HG02981 (cell line): ENCODE data around the gene PISD.
"Not testable (repeated sequence)": the region's sequence is repeated elsewhere in the genome, so short reads cannot be mapped to it uniquely, and the experiment has no call there.

Experiments
- ATAC-seq: cut with Tn5 transposase; IDR thresholded peaks from one replicate; pipeline ENCODE4 v1.9.1; 2021; ENCODE audit warnings: mild to moderate bottlenecking, moderate library complexity; ENCODE audit not compliant: unreplicated experiment

The PISD gene

GRCh38 chr22:31610611-31611010 is 51.4 kb downstream of the PISD start:
- ATAC-seq = no peak

DNA sequence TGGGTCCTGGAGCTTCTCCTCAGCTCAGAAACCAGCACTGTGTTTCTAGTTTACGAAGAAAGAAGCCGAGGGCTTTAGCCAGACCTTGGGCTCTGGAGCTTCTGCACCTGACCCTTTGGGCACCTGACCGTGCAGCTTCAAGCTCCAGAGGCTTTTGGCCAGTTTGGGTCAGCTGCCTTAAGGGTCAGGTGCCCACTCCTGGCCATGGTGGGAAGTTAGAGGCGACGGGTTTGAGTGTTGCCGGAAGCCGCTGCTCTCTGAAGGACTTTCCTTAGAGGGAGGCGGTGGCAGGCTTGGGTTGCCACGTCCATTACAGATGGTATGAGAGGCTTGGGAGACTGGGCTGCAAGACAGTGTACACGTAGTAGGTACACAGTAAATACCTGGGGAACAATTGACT is 52.3 kb downstream of the PISD start:
- ATAC-seq = no peak

DNA sequence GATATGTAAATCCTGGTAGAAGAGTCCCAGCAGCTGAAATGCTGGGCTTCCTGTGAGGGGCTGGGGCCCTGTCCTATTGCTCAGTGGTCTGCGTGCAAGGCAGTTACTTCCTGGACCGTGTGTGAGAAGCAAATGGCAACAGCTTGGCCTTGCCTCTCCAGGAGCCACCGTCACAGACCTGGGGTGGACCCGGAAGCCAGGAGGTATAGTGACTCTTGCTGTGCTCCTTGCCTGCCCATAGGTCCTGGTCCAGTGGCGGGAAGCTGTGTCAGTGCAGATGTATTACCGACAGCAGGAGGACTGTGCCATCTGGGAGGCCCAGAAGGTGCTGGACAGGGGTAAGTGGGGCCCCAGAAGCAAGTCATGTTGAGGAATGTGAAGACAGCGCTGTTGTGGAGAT is 54.3 kb downstream of the PISD start:
- no peak for ATAC-seq

- no peak for ATAC-seq
Observed at GRCh38 chr22:31605851-31606585, 56.0 kb downstream of the PISD start.

DNA sequence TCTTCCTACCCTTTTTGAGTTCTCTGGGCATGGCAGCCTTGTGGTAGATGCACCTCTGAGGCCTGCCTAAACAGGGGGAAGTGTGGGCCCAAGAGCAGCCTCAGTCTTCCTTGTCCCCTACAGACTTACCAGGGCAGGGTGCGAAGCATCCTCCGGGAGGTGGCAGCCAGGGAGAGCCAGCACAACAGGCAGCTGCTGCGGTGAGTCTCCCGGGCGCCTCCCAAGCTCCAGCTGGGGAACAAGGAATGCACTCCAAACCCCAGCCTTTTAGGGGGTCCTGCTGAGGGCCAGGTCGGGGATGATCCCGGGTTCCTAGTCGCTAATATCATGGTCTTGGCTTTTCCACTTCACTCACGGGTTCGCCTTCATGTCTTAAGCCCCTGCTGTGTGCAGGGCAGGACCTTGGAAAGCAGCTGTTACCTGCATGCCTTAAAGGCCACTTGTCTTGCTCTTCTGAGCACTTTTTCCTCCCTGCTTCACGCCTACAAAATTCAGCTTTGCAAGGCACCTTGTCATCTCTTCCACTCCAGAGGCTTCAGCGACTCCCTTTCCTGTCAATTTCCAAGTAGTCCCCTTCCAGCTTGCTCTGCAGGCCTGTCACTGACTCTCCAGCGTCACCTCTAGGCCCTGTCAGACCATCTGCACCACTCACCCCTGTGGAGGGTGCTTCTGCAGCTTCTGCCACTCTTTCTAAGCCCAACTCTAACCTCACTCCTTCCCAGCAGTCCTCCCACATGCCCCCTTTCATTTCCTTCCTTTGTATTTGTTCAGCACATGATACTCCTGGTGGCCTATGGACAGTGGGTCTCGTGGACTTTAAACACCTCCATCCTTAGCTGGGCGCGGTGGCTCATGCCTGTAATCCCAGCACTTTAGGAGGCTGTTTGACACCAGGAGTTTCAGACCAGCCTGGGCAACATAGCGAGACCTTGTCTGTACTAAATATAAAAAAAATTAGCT is 57.0 kb downstream of the PISD start:
- ATAC-seq = no peak

- ATAC-seq = no peak
Observed at GRCh38 chr22:31604137-31604705, 57.8 kb downstream of the PISD start.

GRCh38 chr22:31603574-31603973 is 58.4 kb downstream of the PISD start:
- ATAC-seq = no peak

DNA sequence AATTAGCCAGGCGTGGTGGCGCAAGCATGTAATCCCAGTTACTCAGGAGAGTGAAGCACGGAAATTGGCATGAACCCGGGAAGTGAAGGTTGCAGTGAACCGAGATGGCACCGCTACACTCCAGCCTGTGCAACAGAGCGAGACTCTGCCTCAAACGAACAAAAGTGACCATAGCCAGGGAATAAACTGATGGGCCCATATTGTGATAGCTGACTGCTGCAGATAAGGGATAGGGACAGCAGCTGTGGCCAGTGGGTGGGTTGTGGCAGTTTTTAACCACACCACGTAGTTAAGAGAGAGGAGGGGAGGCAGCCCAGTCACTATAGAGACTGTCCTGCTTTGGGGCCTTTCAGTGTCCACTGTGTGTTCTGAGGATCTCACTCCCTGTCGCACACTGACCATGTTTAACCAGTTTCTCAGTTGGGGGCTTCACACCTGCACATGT is 58.9 kb downstream of the PISD start:
- no peak for ATAC-seq

DNA sequence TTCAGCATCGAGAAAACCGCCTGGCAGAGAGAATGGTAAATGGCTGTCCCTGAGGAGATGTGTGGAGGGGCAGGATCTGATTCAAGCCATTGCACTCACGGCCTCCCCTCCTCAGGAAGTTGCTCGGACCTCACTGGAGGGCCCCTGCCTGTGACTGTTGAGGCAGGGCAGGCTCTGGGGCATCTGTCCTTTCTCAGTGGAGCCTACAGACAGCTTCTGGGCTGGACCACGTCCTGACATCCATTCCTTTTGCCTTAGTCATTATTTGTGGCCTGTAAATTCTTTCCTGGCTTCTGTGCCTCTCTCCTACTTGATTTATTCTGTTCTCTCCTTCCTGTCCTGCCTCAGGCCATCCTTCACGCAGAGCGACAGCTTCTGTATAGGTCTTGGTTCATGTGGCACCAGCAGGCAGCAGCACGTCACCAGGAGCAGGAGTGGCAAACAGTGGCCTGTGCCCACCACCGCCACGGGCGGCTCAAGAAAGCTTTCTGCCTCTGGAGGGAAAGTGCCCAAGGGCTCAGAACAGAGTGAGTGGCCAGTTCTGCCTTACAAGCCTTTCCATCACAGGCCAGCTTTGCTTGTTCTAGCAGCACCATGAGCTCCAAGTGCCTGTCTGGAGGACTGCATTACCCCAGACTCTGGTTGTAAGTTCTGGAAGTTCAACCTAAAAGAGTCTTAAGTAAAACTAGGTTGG is 59.6 kb downstream of the PISD start:
- ATAC-seq = no peak

DNA sequence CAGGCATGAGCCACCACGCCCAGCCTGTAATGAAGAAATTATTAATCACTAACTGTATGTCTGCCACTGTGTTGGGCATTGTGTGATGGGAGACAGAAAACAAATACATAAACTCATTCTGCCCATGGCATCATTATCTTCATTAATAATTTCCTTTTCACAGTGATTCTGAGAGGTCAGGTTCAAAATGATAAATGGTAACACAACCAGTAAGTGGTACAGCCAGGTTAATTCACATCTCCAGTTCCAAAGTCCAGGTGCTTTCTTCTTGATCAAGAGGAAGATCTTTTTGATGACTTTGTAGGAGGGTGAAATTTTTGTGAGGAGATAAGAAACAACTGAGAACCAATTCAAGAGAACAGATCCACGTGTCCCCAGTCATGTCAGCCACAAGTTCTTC is 66.7 kb downstream of the PISD start:
- ATAC-seq = no peak

GRCh38 chr22:31590161-31590560 is 71.9 kb downstream of the PISD start:
- not testable (repeated sequence) for ATAC-seq

GRCh38 chr22:31588970-31589675 is 72.9 kb downstream of the PISD start:
- ATAC-seq = no peak

- ATAC-seq = no peak
Observed at GRCh38 chr22:31586137-31586920, 75.7 kb downstream of the PISD start.

GRCh38 chr22:31585161-31585859 is 76.7 kb downstream of the PISD start:
- ATAC-seq = no peak

GRCh38 chr22:31584804-31585160 is 77.2 kb downstream of the PISD start:
- ATAC-seq = no peak

GRCh38 chr22:31583861-31584485 is 78.0 kb downstream of the PISD start:
- ATAC-seq = no peak

GRCh38 chr22:31579835-31580242 is 82.2 kb downstream of the PISD start:
- ATAC-seq = no peak

- ATAC-seq = no peak
Observed at GRCh38 chr22:31578171-31578570, 83.8 kb downstream of the PISD start.

DNA sequence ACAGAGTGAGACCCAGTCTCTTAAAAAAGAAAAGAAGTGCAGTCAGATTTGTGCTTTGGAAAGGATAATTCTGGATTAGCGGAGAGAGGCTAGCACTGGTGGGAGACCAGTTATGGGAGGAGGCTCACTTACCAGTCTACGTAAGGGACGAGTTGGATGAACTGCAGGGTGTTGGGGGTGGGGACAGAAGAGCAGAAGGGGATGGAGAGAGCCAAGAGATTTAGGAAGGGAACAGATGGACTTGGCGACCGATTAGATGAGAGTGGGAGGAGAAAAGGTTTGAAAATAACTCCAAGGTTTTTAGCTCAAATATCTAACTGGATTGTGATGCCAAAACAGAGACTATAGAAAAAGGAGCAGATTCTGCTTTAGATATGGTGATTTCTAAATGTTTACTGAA is 84.3 kb downstream of the PISD start:
- no peak for ATAC-seq
